B cell (primary cell): Measurements from ENCODE around the gene S100A14.

Source experiments
- CTCF ChIP-seq: fragments of 200-600 bp; IDR thresholded peaks from one replicate; pipeline ENCODE4 v1.8.0; 2022; ENCODE audit warnings: antibody characterized with exemption, mild to moderate bottlenecking
- EZH2 ChIP-seq: IDR thresholded peaks from 2 replicates; pipeline ENCODE4 v1.6.1; 2012; ENCODE audit warnings: borderline replicate concordance, low read depth, mild to moderate bottlenecking, moderate library complexity, low read length; ENCODE audit not compliant: insufficient read depth, poor library complexity, severe bottlenecking

GRCh38 chr1:153616144-153616916, at the start of gene S100A14:
- TF ChIP-seq CTCF (no peak), EZH2 (no peak)
